ENCODE results near the gene RER1.
"Not testable (repeated sequence)": the region's sequence is repeated elsewhere in the genome, so short reads cannot be mapped to it uniquely, and the experiment has no call there.

RER1 gene

GRCh38 chr1:2431518-2431917 lies 39.9 kb downstream of the RER1 start:
- DNase-seq = no peak

GRCh38 chr1:2432441-2432844 lies 40.8 kb downstream of the RER1 start:
- no peak for DNase-seq

GRCh38 chr1:2433196-2433595 lies 41.6 kb downstream of the RER1 start:
- DNase-seq = no peak

- no peak for DNase-seq
Measured at GRCh38 chr1:2433936-2434655, 42.5 kb downstream of the RER1 start.

- DNase-seq = no peak
Measured at GRCh38 chr1:2435091-2435490, 43.5 kb downstream of the RER1 start.

- DNase-seq = no peak
Measured at GRCh38 chr1:2435746-2436355, 44.2 kb downstream of the RER1 start.

- no peak for DNase-seq
Measured at GRCh38 chr1:2436876-2437275, 45.2 kb downstream of the RER1 start.

- DNase-seq = no peak
Measured at GRCh38 chr1:2437617-2438016, 46.0 kb downstream of the RER1 start.

GRCh38 chr1:2438038-2438437 lies 46.4 kb downstream of the RER1 start:
- no peak for DNase-seq

- DNase-seq = no peak
Measured at GRCh38 chr1:2438641-2439040, 47.0 kb downstream of the RER1 start.

- no peak for DNase-seq
Measured at GRCh38 chr1:2439369-2439768, 47.7 kb downstream of the RER1 start.

- not testable (repeated sequence) for DNase-seq
Measured at GRCh38 chr1:2440346-2440745, 48.7 kb downstream of the RER1 start.

GRCh38 chr1:2441746-2442145 lies 50.1 kb downstream of the RER1 start:
- DNase-seq = no peak

- no peak for DNase-seq
Measured at GRCh38 chr1:2442661-2443060, 51.0 kb downstream of the RER1 start.

- peak; percentile 27 for DNase-seq
Measured at GRCh38 chr1:2443277-2444137, 51.9 kb downstream of the RER1 start.

- no peak for DNase-seq
Measured at GRCh38 chr1:2444138-2444591, 52.5 kb downstream of the RER1 start.

- DNase-seq = no peak
Measured at GRCh38 chr1:2445162-2445822, 53.7 kb downstream of the RER1 start.

GRCh38 chr1:2445823-2446215 lies 54.2 kb downstream of the RER1 start:
- DNase-seq = no peak

GRCh38 chr1:2446394-2446793 lies 54.8 kb downstream of the RER1 start:
- DNase-seq = no peak

GRCh38 chr1:2446861-2447260 lies 55.2 kb downstream of the RER1 start:
- no peak for DNase-seq

GRCh38 chr1:2447276-2448097 lies 55.8 kb downstream of the RER1 start:
- DNase-seq = no peak

GRCh38 chr1:2448098-2448445 lies 56.4 kb downstream of the RER1 start:
- no peak for DNase-seq

All from activated naive CD4-positive, alpha-beta T cell treated with anti-CD3 and anti-CD28 coated beads, Interleukin-2, amount 50 U/mL, for 16 hours (primary cell).